PFSK-1 (cell line): Measurements from ENCODE around the gene ITFG2.

Source experiments
- FOXP2 ChIP-seq: optimal IDR thresholded peaks from 2 replicates; pipeline ENCODE3; 2011; ENCODE audit warnings: borderline replicate concordance, control low read depth, inconsistent platforms; ENCODE audit not compliant: insufficient read depth; ENCODE audit errors: extremely low read length, extremely low read depth
- POLR2AphosphoS5 ChIP-seq: IDR thresholded peaks from 2 replicates; pipeline ENCODE4 v1.6.1; 2012; ENCODE audit warnings: low read depth, mild to moderate bottlenecking, control low read depth, low read length, moderate library complexity
- SIN3A ChIP-seq: IDR thresholded peaks from 2 replicates; pipeline ENCODE4 v1.6.1; 2012; ENCODE audit warnings: mild to moderate bottlenecking, low read length, moderate library complexity, borderline replicate concordance; ENCODE audit not compliant: insufficient read depth
- TAF1 ChIP-seq: IDR thresholded peaks from 2 replicates; pipeline ENCODE4 v1.6.1; 2012; ENCODE audit warnings: low read length, control low read depth, borderline replicate concordance; ENCODE audit not compliant: insufficient read depth
- TF ChIP-seq, protein P1 (sequence below), 2 experiments: IDR thresholded peaks; 2 replicates each; pipeline versions ENCODE4 v1.6.1 to v1.8.0; 2011 to 2012; ENCODE audit warnings: low read depth in 2 of 2, low read length in 2 of 2, control low read depth in 1 of 2, inconsistent platforms in 1 of 2, mild to moderate bottlenecking in 1 of 2, moderate library complexity in 1 of 2; ENCODE audit not compliant: insufficient read depth in 1 of 2

The ITFG2 gene

DNA sequence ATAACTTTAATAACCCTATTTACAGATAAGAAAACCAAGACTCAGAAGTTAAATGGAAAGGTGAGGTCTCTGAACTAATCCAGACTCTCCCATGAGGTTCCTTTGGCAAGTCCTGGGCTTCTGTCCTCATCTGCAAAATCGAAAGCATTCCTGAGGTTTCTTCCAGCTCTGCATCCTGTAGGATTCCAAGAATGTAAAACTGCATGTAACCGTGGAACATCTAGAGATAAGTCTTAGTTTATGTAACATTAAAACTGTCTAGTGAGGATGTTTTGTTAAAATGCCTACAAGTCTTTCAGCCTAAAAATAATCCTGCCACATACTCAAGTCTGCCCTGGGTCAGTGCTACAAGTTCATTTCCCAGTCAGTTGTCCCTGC is 7.3 kb upstream of the ITFG2 start:
- TF ChIP-seq TAF1 (no peak), FOXP2 (no peak), POLR2AphosphoS5 (no peak), SIN3A (no peak)
- TF ChIP-seq, protein P1, sequence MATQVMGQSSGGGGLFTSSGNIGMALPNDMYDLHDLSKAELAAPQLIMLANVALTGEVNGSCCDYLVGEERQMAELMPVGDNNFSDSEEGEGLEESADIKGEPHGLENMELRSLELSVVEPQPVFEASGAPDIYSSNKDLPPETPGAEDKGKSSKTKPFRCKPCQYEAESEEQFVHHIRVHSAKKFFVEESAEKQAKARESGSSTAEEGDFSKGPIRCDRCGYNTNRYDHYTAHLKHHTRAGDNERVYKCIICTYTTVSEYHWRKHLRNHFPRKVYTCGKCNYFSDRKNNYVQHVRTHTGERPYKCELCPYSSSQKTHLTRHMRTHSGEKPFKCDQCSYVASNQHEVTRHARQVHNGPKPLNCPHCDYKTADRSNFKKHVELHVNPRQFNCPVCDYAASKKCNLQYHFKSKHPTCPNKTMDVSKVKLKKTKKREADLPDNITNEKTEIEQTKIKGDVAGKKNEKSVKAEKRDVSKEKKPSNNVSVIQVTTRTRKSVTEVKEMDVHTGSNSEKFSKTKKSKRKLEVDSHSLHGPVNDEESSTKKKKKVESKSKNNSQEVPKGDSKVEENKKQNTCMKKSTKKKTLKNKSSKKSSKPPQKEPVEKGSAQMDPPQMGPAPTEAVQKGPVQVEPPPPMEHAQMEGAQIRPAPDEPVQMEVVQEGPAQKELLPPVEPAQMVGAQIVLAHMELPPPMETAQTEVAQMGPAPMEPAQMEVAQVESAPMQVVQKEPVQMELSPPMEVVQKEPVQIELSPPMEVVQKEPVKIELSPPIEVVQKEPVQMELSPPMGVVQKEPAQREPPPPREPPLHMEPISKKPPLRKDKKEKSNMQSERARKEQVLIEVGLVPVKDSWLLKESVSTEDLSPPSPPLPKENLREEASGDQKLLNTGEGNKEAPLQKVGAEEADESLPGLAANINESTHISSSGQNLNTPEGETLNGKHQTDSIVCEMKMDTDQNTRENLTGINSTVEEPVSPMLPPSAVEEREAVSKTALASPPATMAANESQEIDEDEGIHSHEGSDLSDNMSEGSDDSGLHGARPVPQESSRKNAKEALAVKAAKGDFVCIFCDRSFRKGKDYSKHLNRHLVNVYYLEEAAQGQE (IDR thresholded peaks at IDR 0.05; ENCODE audit: insufficient read depth in 1 of 2, low read depth in 2 of 2, low read length in 2 of 2) = no peak

DNA sequence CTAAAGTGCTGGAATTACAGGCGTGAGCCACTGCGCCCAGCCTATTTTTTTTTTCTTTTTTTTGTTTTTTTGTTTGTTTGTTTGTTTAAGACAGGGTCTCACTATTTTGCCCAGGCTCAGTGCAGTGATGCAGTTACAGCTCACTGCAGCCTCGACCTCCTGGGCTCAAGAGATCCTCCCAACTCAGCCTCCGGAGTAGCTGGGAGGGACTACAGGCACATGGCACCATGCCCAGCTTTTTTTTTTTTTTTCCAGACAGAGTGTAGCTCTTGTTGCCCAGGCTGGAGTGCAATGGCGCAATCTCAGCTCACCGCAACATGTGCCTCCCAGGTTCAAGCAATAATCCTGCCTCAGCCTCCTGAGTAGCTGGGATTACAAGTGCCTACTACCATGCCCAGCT is 5.8 kb upstream of the ITFG2 start:
- TF ChIP-seq SIN3A = no peak
- no peak for TF ChIP-seq POLR2AphosphoS5
- no peak for TF ChIP-seq FOXP2
- TF ChIP-seq, protein P1 (IDR thresholded peaks at IDR 0.05; ENCODE audit: insufficient read depth in 1 of 2, low read depth in 2 of 2, low read length in 2 of 2) = no peak
- TF ChIP-seq TAF1 = no peak

DNA sequence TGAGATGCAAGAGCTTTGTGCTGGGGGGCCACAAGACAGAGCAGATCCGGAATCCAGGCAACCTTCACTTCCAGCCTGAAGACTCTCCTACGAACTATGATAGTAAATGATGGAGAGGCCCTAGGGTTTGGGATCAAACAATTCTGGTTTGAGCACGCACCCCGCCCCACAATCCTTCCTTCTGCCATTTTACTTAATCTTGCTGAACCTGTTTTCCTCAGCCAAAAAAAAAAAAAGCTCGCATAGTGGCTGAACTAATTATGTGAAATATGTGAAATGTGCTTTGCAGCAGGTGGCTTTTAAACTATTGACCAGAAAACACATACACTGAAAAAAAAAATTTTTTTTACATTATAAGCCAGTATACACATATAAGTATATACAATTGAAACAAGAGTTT is 667 bp upstream of the ITFG2 start:
- TF ChIP-seq, protein P1 (IDR thresholded peaks at IDR 0.05; ENCODE audit: insufficient read depth in 1 of 2, low read depth in 2 of 2, low read length in 2 of 2) = no peak
- no peak for TF ChIP-seq SIN3A
- no peak for TF ChIP-seq TAF1
- TF ChIP-seq POLR2AphosphoS5 = no peak
- no peak for TF ChIP-seq FOXP2

DNA sequence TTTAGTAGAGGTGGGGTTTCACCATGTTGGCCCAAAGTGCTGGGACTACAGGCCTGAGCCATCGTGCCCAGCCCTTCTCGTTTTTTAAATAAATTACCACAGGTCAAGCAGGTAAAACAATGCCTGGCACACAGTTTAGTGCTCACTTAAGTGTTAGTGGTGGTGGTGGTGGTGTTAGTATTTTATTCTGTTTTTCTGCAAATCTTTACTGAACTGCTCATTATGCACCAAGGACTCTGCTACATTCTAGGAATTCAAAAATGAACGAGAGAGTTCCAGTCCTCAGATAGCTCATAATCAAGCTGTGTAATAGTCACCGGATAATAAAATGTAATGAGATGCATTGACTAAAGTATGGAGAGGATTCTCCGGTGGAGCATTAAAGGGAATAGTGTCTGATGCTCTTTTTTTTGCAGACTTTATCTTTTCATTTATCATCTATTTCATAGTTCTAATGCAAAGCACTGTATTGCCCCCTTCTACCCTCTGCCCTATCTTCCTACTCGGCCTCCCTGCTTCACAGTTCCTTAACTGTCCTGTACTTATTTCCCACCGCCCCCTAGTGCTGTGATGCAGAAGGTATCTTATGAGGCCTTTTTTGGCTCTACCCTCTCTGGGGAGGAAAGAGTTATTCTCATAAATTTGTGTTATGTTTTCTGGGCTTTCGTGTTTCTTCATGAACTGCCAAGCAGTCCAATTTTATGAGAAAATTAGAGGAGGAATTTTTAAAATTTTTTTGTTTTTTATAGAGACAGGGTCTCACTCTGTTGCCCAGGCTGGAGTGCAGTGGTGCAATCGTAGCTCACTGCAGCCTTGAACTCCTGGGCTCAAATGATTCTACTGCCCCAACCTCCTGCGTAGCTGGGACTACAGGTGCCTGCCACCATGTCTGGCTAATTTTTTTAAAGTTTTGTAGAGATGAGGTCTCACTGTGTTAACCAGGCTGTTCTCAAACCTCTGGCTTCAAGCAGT is 1.0 kb downstream of the ITFG2 start:
- no peak; the same call in 1 of the 2 replicates for TF ChIP-seq POLR2AphosphoS5
- TF ChIP-seq FOXP2 = no peak
- TF ChIP-seq, protein P1 (IDR thresholded peaks at IDR 0.05; ENCODE audit: insufficient read depth in 1 of 2, low read depth in 2 of 2, low read length in 2 of 2) = no peak
- TF ChIP-seq SIN3A = no peak
- no peak for TF ChIP-seq TAF1

DNA sequence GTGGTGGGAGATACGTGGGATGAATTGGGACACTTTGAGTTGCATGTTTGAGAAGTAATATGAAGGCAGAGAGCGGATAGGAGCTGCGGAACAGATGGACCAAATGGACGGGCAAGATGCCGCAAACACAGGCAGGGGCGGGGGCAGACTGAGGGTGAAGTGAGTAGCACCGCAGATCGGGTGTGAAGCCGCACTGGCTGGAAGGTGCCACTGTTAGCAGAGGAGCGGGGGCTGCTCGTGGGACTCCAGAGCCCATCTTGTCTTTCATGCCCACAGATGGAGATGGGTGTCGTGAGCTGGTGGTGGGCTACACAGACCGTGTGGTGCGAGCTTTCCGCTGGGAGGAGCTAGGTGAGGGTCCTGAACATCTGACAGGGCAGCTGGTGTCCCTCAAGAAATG is 7.3 kb downstream of the ITFG2 start:
- TF ChIP-seq POLR2AphosphoS5 (no peak), SIN3A (no peak), FOXP2 (no peak), TAF1 (no peak)
- TF ChIP-seq, protein P1 (IDR thresholded peaks at IDR 0.05; ENCODE audit: insufficient read depth in 1 of 2, low read depth in 2 of 2, low read length in 2 of 2) = no peak
